Measurements from ENCODE around the gene RNF25. TPM values are rescaled to one million over a fixed set of nuclear protein-coding genes. Genes with fewer than 3 reads are reported as not detected.

Gene RNF25
- total RNA-seq, 2 donors from 2014 or later, result 22.3 to 30.3 TPM

- H3K9me3 Mint-ChIP-seq, result no peaks in the 10 kb centered on the region
Observed at GRCh38 chr2:218631837-218632236, 40.0 kb downstream of the RNF25 start.

GRCh38 chr2:218627939-218628338 lies 43.9 kb downstream of the RNF25 start:
- H3K36me3 Mint-ChIP-seq, result no peaks in the 10 kb centered on the region
- no peaks in the 10 kb centered on the region for H3K9me3 Mint-ChIP-seq
- no peak overlapping the region for H3K4me3 Mint-ChIP-seq
- DNase-seq (ENCODE audit: low spot score) (no peak), ATAC-seq (peak in 1 of 2 donors; percentile 73)
- H3K27ac Mint-ChIP-seq, result no peak overlapping the region
- no peaks in the 10 kb centered on the region for H3K27me3 Mint-ChIP-seq
- no peaks in the 10 kb centered on the region for H3K4me1 Mint-ChIP-seq (ENCODE audit: low read depth in 2 of 2)

More at GRCh38 chr2:218631837-218632236, 40.0 kb downstream of the RNF25 start:
- no peaks in the 10 kb centered on the region for H3K27me3 Mint-ChIP-seq
- DNase-seq (ENCODE audit: low spot score) (no peak), ATAC-seq (no peak)
- H3K4me1 Mint-ChIP-seq (ENCODE audit: low read depth in 2 of 2), result no peaks in the 10 kb centered on the region
- peaks cover 3% of the 10 kb centered on the region for H3K36me3 Mint-ChIP-seq
- H3K4me3 Mint-ChIP-seq, result no peak overlapping the region
- H3K27ac Mint-ChIP-seq, result no peak overlapping the region

- no peaks in the 10 kb centered on the region for H3K9me3 Mint-ChIP-seq
- no peak overlapping the region for H3K27ac Mint-ChIP-seq
- H3K4me1 Mint-ChIP-seq (ENCODE audit: low read depth in 2 of 2), result no peaks in the 10 kb centered on the region
- no peaks in the 10 kb centered on the region for H3K27me3 Mint-ChIP-seq
- ATAC-seq (peak in 1 of 2 donors; percentile 36), DNase-seq (ENCODE audit: low spot score) (no peak)
- no peaks in the 10 kb centered on the region for H3K36me3 Mint-ChIP-seq
- no peak overlapping the region for H3K4me3 Mint-ChIP-seq
Observed at GRCh38 chr2:218626369-218626768, 45.4 kb downstream of the RNF25 start.

- Mint-ChIP-seq H3K27me3 (no peaks in the 10 kb centered on the region), H3K4me1 (ENCODE audit: low read depth in 2 of 2) (no peaks in the 10 kb centered on the region), H3K27ac (no peak overlapping the region), H3K36me3 (no peaks in the 10 kb centered on the region), H3K9me3 (no peaks in the 10 kb centered on the region), H3K4me3 (no peak overlapping the region)
- DNase-seq (ENCODE audit: low spot score), result no peak
- ATAC-seq, result no peak
Observed at GRCh38 chr2:218623366-218623705, 48.5 kb downstream of the RNF25 start.

- H3K4me3 Mint-ChIP-seq, result no peak overlapping the region
- H3K27ac Mint-ChIP-seq, result no peak overlapping the region
- no peaks in the 10 kb centered on the region for H3K27me3 Mint-ChIP-seq
- no peaks in the 10 kb centered on the region for H3K4me1 Mint-ChIP-seq (ENCODE audit: low read depth in 2 of 2)
- DNase-seq (ENCODE audit: low spot score) (no peak), ATAC-seq (peak in 1 of 2 donors; percentile 40)
- no peaks in the 10 kb centered on the region for H3K9me3 Mint-ChIP-seq
- no peaks in the 10 kb centered on the region for H3K36me3 Mint-ChIP-seq
Observed at GRCh38 chr2:218622606-218623365, 49.0 kb downstream of the RNF25 start.

- DNase-seq (ENCODE audit: low spot score), result no peak
- no peak overlapping the region for H3K4me3 Mint-ChIP-seq
- H3K9me3 Mint-ChIP-seq, result no peaks in the 10 kb centered on the region
- no peaks in the 10 kb centered on the region for H3K36me3 Mint-ChIP-seq
- H3K27ac Mint-ChIP-seq, result no peak overlapping the region
- no peaks in the 10 kb centered on the region for H3K27me3 Mint-ChIP-seq
- no peak for ATAC-seq
- no peaks in the 10 kb centered on the region for H3K4me1 Mint-ChIP-seq (ENCODE audit: low read depth in 2 of 2)
Observed at GRCh38 chr2:218621007-218621406, 50.8 kb downstream of the RNF25 start.

GRCh38 chr2:218618102-218618860 lies 53.5 kb downstream of the RNF25 start:
- H3K4me1 Mint-ChIP-seq (ENCODE audit: low read depth in 2 of 2), result no peaks in the 10 kb centered on the region
- H3K27ac Mint-ChIP-seq, result no peak overlapping the region
- no peaks in the 10 kb centered on the region for H3K27me3 Mint-ChIP-seq
- no peaks in the 10 kb centered on the region for H3K9me3 Mint-ChIP-seq
- no peak overlapping the region for H3K4me3 Mint-ChIP-seq
- ATAC-seq, result peak in 1 of 2 donors; percentile 31
- DNase-seq (ENCODE audit: low spot score), result no peak
- H3K36me3 Mint-ChIP-seq, result no peaks in the 10 kb centered on the region

GRCh38 chr2:218615868-218616315 lies 55.9 kb downstream of the RNF25 start:
- Mint-ChIP-seq H3K9me3 (no peaks in the 10 kb centered on the region), H3K27me3 (no peaks in the 10 kb centered on the region), H3K27ac (no peak overlapping the region), H3K36me3 (no peaks in the 10 kb centered on the region), H3K4me1 (ENCODE audit: low read depth in 2 of 2) (no peaks in the 10 kb centered on the region), H3K4me3 (no peak overlapping the region)
- ATAC-seq (peak in 1 of 2 donors; percentile 43), DNase-seq (ENCODE audit: low spot score) (no peak)

Other genes starting within 250 kb of the RNF25 start
- gene USP37, start 103.7 kb downstream of the RNF25 start, total RNA-seq, result 10 to 100 TPM; 34.0 to 63.8 TPM
- gene CNOT9, start 103.2 kb downstream of the RNF25 start, total RNA-seq, result 100 to 1,000 TPM in 1 of 2 donors, 10 to 100 TPM in 1; 92.9 to 147 TPM
- gene PLCD4, start 64.1 kb downstream of the RNF25 start, total RNA-seq, result under 1 TPM in 1 of 2 donors, not detected in 1; 0.74 TPM
- 10 to 100 TPM; 51.1 to 86.6 TPM for gene ZNF142, start 12.4 kb downstream of the RNF25 start, total RNA-seq
- gene BCS1L, start 12.3 kb downstream of the RNF25 start, total RNA-seq, result 10 to 100 TPM; 54.0 to 91.3 TPM
- gene STK36, start 84 bp upstream of the RNF25 start, total RNA-seq, result 10 to 100 TPM; 13.5 to 37.4 TPM
- gene TTLL4, start 38.8 kb upstream of the RNF25 start, total RNA-seq, result 10 to 100 TPM; 36.2 to 66.3 TPM
- under 1 TPM in 1 of 2 donors, not detected in 1; 0.24 TPM for gene CYP27A1, start 110.1 kb upstream of the RNF25 start, total RNA-seq
- gene PRKAG3, start 159.8 kb upstream of the RNF25 start, total RNA-seq, result not detected
- gene WNT6, start 187.8 kb upstream of the RNF25 start, total RNA-seq, result not detected
- gene WNT10A, start 208.8 kb upstream of the RNF25 start, total RNA-seq, result not detected

Measured in natural killer cell treated with Interleukin-12 subunit alpha and Interleukin-12 subunit beta and Interleukin-15 and Interleukin-18, amount 100 ng/mL, for 72 hours (primary cell).